Peyer's patch (tissue), 4 donors: Measurements from ENCODE around the gene PPP2R2D.

Experiments used
- POLR2A ChIP-seq, 2 donors: fragments of 450-650 bp; IDR thresholded peaks; one replicate each; pipeline ENCODE4 v1.5.1; 2017; ENCODE audit warnings: antibody characterized with exemption in 2 of 2, mild to moderate bottlenecking in 2 of 2, moderate library complexity in 2 of 2
- TF ChIP-seq, protein P1 (sequence below), 6 experiments: fragments of 450-650 bp in 4 of 6; fragments of 200-600 bp in 2 of 6; sonication (generic) in 1 of 6; IDR thresholded peaks; one replicate each; pipeline ENCODE4 v1.5.1; 2017 to 2019; ENCODE audit warnings: antibody characterized with exemption in 6 of 6, mild to moderate bottlenecking in 3 of 6, moderate library complexity in 1 of 6

- TF ChIP-seq, protein P1, sequence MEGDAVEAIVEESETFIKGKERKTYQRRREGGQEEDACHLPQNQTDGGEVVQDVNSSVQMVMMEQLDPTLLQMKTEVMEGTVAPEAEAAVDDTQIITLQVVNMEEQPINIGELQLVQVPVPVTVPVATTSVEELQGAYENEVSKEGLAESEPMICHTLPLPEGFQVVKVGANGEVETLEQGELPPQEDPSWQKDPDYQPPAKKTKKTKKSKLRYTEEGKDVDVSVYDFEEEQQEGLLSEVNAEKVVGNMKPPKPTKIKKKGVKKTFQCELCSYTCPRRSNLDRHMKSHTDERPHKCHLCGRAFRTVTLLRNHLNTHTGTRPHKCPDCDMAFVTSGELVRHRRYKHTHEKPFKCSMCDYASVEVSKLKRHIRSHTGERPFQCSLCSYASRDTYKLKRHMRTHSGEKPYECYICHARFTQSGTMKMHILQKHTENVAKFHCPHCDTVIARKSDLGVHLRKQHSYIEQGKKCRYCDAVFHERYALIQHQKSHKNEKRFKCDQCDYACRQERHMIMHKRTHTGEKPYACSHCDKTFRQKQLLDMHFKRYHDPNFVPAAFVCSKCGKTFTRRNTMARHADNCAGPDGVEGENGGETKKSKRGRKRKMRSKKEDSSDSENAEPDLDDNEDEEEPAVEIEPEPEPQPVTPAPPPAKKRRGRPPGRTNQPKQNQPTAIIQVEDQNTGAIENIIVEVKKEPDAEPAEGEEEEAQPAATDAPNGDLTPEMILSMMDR (IDR thresholded peaks at IDR 0.05), result no peak
- TF ChIP-seq POLR2A (IDR thresholded peaks at IDR 0.05), result no peak
Measured at GRCh38 chr10:131909929-131910328, 9.1 kb downstream of the PPP2R2D start.
